Activated CD8-positive, alpha-beta memory T cell treated with anti-CD3 and anti-CD28 coated beads for 1 hour (primary cell): Measurements from ENCODE around the gene FAM163B.
A peak's percentile ranks its signal among the peaks of the same experiment; 100 is the strongest.

Experiments used
- DNase-seq, 2 donors: peaks; one replicate each; pipeline ENCODE4 v3.0.0-alpha.2; 2020; ENCODE audit warnings: low read depth in 1 of 2; ENCODE audit errors: extremely low read depth in 1 of 2

Gene FAM163B

GRCh38 chr9:133552236-133552635 is 57.0 kb downstream of the FAM163B start:
- DNase-seq = no peak

- no peak for DNase-seq
These were observed 57.7 kb downstream of the FAM163B start for GRCh38 chr9:133551446-133551845.

- DNase-seq = no peak
These were observed 62.1 kb downstream of the FAM163B start for GRCh38 chr9:133547116-133547515.

GRCh38 chr9:133546287-133546680 is 62.9 kb downstream of the FAM163B start:
- DNase-seq = no peak

- DNase-seq = no peak
These were observed 63.5 kb downstream of the FAM163B start for GRCh38 chr9:133545494-133546286.

GRCh38 chr9:133543772-133544467 is 65.3 kb downstream of the FAM163B start:
- no peak for DNase-seq

- no peak for DNase-seq
These were observed 67.2 kb downstream of the FAM163B start for GRCh38 chr9:133542002-133542401.

- no peak for DNase-seq
These were observed 68.5 kb downstream of the FAM163B start for GRCh38 chr9:133540698-133541025.

- DNase-seq = no peak
These were observed 69.0 kb downstream of the FAM163B start for GRCh38 chr9:133539991-133540697.

GRCh38 chr9:133538851-133539833 is 70.0 kb downstream of the FAM163B start:
- no peak for DNase-seq

GRCh38 chr9:133538176-133538575 is 71.0 kb downstream of the FAM163B start:
- no peak for DNase-seq

GRCh38 chr9:133537257-133537656 is 71.9 kb downstream of the FAM163B start:
- no peak for DNase-seq

GRCh38 chr9:133536536-133536935 is 72.7 kb downstream of the FAM163B start:
- no peak for DNase-seq

GRCh38 chr9:133536080-133536479 is 73.1 kb downstream of the FAM163B start:
- DNase-seq = no peak

- no peak for DNase-seq
These were observed 73.8 kb downstream of the FAM163B start for GRCh38 chr9:133535306-133535877.

GRCh38 chr9:133534346-133535291 is 74.6 kb downstream of the FAM163B start, which contains the start of gene ADAMTSL2:
TSS of gene ADAMTSL2 (plus strand) at chr9:133534704. CDS start at chr9:133536713, 2,009 bp downstream.
- peak; percentile 22 for DNase-seq

- DNase-seq = no peak
These were observed 75.3 kb downstream of the FAM163B start for GRCh38 chr9:133533857-133534256.

GRCh38 chr9:133532937-133533668 is 76.1 kb downstream of the FAM163B start:
- peak; percentile 18 to 30 for DNase-seq
